Lung (tissue), 12 donors: ENCODE measurements around the gene MGAT3. TPM values are rescaled to one million over a fixed set of nuclear protein-coding genes. Genes with fewer than 3 reads are reported as not detected.

ENCODE experiments used
- ATAC-seq: fragments of 200-7000 bp; cut with Tn5 transposase; one replicate; pipeline ENCODE4 v1.9.1; 2020; ENCODE audit warnings: moderate number of reproducible peaks; ENCODE audit not compliant: insufficient read depth, low FRiP score
- DNase-seq, 3 donors: peaks; one replicate each; pipeline ENCODE4 v3.0.0-alpha.2; 2013 to 2017
- H3K27ac ChIP-seq, 2 donors: one replicate each; pipeline ENCODE4 v1.5.1; 2013; ENCODE audit warnings: mild to moderate bottlenecking in 2 of 2, moderate library complexity in 2 of 2, control low read depth in 1 of 2, inconsistent platforms in 1 of 2, low read depth in 1 of 2, low read length in 1 of 2
- H3K27me3 ChIP-seq, 3 donors: one replicate each; pipeline ENCODE4 v1.5.1; 2013; ENCODE audit warnings: low read length in 2 of 3; ENCODE audit not compliant: control insufficient read depth in 3 of 3, insufficient read depth in 3 of 3
- H3K36me3 ChIP-seq, 4 donors: one replicate each; pipeline ENCODE4 v1.5.1; 2013; ENCODE audit warnings: low read length in 4 of 4, mild to moderate bottlenecking in 1 of 4, moderate library complexity in 1 of 4; ENCODE audit not compliant: control insufficient read depth in 4 of 4, insufficient read depth in 4 of 4
- H3K4me1 ChIP-seq, 5 donors: one replicate each; pipeline ENCODE4 v1.5.1; 2013; ENCODE audit warnings: low read length in 5 of 5, mild to moderate bottlenecking in 2 of 5, moderate library complexity in 1 of 5; ENCODE audit not compliant: control insufficient read depth in 5 of 5, insufficient read depth in 5 of 5
- H3K4me3 ChIP-seq: one replicate; pipeline ENCODE4 v1.5.1; 2013; ENCODE audit warnings: mild to moderate bottlenecking, control low read depth, moderate library complexity
- H3K9ac ChIP-seq, 2 donors: one replicate each; pipeline ENCODE4 v1.5.1; 2013; ENCODE audit warnings: low read length in 2 of 2, control low read depth in 1 of 2; ENCODE audit not compliant: insufficient read depth in 1 of 2
- H3K9me3 ChIP-seq, 4 donors: one replicate each; pipeline ENCODE4 v1.5.1; 2013; ENCODE audit warnings: low read length in 3 of 4, mild to moderate bottlenecking in 1 of 4, moderate library complexity in 1 of 4; ENCODE audit not compliant: control insufficient read depth in 4 of 4, insufficient read depth in 3 of 4
- WGBS, 2 donors: extraction: QIAGEN DNeasy Blood & Tissue Kit; methylation state at CpG; one replicate each; pipeline ENCODE4 v1.1.7; 2013; 5-methylcytosine and 5-hydroxymethylcytosine counted together
- polyA plus RNA-seq, 2 donors: library from polyadenylated mRNA; stranded (reverse); fragments of 200-250 nt; gene quantifications; one replicate each; pipeline ENCODE4 v1.2.1, GENCODE V29; 2013
- total RNA-seq, 2 donors: library from RNA; depleted of rRNA in 1 of 2; stranded (reverse); fragments of >200 nt in 1 of 2; gene quantifications; one replicate each; pipeline ENCODE4 v1.2.1, GENCODE V29; 2014 to 2021
- TF ChIP-seq, protein P1 (sequence below): IDR thresholded peaks from 2 replicates; pipeline ENCODE4 v1.5.1; 2012; ENCODE audit warnings: mild to moderate bottlenecking; ENCODE audit errors: control extremely low read depth, extremely low read depth
- donor health status: control.
- donor health status: control.
- donor health status: Bipolar disorder and iron deficiency.
- donor health status: healthy.
- donor health status: DM: yes; HTN: yes; CAD: no.

MGAT3 gene
- total and polyA plus RNA-seq, 4 donors, result 5.6 to 19.4 (median 5.9) TPM

DNA sequence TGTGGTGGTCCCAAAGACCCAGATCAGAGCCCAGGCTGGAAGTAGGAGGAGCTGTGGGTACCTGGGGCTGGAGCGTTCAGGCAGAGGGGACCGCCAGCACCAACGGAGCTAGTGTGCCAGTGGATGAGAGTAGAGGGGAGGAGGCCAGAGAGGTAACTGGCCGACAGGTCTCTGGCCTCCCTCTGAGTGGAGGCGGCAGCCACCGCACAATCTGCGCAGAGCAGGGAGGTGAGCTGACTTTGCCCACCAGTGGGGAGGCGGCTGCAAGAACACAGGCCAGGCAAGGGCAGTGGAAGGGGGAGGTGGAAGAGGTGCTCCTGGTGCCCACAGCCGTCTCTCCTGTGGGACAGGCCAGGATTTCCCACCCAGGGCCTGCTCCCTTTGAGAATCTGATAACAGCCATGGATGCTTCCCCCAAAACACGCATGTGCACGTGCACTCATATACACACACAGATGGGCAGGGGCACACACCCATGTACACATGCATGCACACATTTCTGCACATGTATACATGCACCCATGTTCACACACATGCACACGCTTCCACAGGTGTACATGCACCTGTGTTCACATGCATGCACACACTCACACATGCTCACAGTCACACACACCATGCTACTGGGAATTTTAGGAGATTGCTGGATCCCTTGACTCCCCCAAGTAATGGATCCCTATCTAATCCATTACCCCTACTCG is 6.4 kb upstream of the MGAT3 start:
- TF ChIP-seq, protein P1, sequence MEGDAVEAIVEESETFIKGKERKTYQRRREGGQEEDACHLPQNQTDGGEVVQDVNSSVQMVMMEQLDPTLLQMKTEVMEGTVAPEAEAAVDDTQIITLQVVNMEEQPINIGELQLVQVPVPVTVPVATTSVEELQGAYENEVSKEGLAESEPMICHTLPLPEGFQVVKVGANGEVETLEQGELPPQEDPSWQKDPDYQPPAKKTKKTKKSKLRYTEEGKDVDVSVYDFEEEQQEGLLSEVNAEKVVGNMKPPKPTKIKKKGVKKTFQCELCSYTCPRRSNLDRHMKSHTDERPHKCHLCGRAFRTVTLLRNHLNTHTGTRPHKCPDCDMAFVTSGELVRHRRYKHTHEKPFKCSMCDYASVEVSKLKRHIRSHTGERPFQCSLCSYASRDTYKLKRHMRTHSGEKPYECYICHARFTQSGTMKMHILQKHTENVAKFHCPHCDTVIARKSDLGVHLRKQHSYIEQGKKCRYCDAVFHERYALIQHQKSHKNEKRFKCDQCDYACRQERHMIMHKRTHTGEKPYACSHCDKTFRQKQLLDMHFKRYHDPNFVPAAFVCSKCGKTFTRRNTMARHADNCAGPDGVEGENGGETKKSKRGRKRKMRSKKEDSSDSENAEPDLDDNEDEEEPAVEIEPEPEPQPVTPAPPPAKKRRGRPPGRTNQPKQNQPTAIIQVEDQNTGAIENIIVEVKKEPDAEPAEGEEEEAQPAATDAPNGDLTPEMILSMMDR, result no peak
- WGBS, 2 donors, result 93 to 95% methylated on average over 13 of the region's 13 CpGs
- Histone ChIP-seq H3K9me3 (peaks cover 0 to 2% (median 0%) of the 10 kb centered on the region in 4 donors), H3K27ac (no peak overlapping the region), H3K4me1 (peaks cover 0 to 32% (median 11%) of the 10 kb centered on the region in 5 donors), H3K9ac (no peak overlapping the region), H3K27me3 (no peaks in the 10 kb centered on the region), H3K36me3 (no peaks in the 10 kb centered on the region), H3K4me3 (no peak overlapping the region)
- no peak for DNase-seq
- no peak for ATAC-seq

- Histone ChIP-seq H3K4me1 (peaks cover 0 to 23% (median 7%) of the 10 kb centered on the region in 5 donors), H3K9ac (no peak overlapping the region), H3K9me3 (peaks cover 0 to 2% (median 0%) of the 10 kb centered on the region in 4 donors), H3K27me3 (no peaks in the 10 kb centered on the region), H3K36me3 (no peaks in the 10 kb centered on the region), H3K27ac (no peak overlapping the region), H3K4me3 (no peak overlapping the region)
- no peak for ATAC-seq
- WGBS, 2 donors, result 57 to 77% methylated on average over 6 of the region's 6 CpGs
- no peak for DNase-seq
- TF ChIP-seq, protein P1, result no peak
These were observed 4.1 kb upstream of the MGAT3 start for GRCh38 chr22:39452740-39453040.

DNA sequence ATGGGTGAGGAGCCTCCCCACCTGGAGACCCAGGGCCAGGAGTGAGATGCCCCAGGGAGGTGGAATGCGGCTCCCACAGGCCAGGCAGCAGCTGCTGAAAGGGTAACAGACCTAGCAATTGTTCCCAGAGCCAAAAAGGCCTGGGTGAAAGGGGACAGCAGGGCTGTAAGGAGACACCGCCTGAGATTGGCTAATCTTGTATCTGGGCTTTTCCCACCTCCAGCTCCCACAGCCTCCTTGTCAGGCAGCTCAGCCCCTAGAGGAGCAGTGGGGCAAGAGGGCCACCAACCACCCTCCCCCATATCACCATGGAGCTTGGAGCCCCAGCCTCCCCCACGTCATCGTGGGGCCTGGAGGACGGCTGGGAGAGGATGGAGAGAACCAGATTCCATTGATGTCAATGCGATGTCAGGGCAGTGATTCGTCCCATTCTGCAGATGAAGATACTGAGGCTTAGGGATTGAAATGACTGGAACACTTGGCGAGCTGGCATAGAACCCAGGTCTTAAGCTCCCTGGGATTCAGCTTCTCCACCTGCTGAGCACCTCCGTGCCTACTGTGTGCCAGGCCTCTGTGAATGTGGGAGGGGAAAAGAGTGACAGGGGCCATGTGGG is 2.9 kb upstream of the MGAT3 start:
- no peaks in the 10 kb centered on the region for H3K27me3 ChIP-seq
- 74 to 91% methylated on average over 9 of the region's 9 CpGs for WGBS, 2 donors
- no peaks in the 10 kb centered on the region for H3K9me3 ChIP-seq
- no peak for ATAC-seq
- H3K27ac ChIP-seq, result no peak overlapping the region
- no peak overlapping the region for H3K4me3 ChIP-seq
- H3K36me3 ChIP-seq, result no peaks in the 10 kb centered on the region
- H3K4me1 ChIP-seq, result peaks cover 0 to 19% (median 8%) of the 10 kb centered on the region in 5 donors
- no peak for DNase-seq
- TF ChIP-seq, protein P1, result no peak
- H3K9ac ChIP-seq, result no peak overlapping the region
